ENCODE measurements around the gene NAALADL2. TPM values are rescaled to one million over a fixed set of nuclear protein-coding genes. Genes with fewer than 3 reads are reported as not detected.

Gene NAALADL2
- total and polyA plus RNA-seq, 2 of the 8 experiments (the other 6 are each of a cell fraction or from before 2014, with no cell fraction given) = 0.12 to 0.22 TPM

- H3K36me3 ChIP-seq (ENCODE audit: control insufficient read depth in 2 of 4, insufficient read depth in 4 of 4, low read length in 3 of 4) = no peaks in the 10 kb centered on the region
- no peaks in the 10 kb centered on the region for H3K79me2 ChIP-seq (ENCODE audit: control insufficient read depth in 1 of 2, insufficient read depth in 2 of 2, low read length in 2 of 2)
- no peak overlapping the region for H3K9ac ChIP-seq (replicated peaks in 1 of 4; ENCODE audit: extremely low read depth in 1 of 4, low read depth in 3 of 4, low read length in 3 of 4)
- H2BK120ac ChIP-seq (replicated peaks; ENCODE audit: low read depth, low read length) = no peak overlapping the region
- peaks cover 3 to 15% of the 10 kb centered on the region in 2 experiments; a peak in 3 of 4 replicates for H3K9me3 ChIP-seq (ENCODE audit: insufficient read depth in 2 of 2, low read depth in 1 of 2, low read length in 1 of 2)
- no peak overlapping the region for H2AFZ ChIP-seq (ENCODE audit: low read length)
- H3K56ac ChIP-seq (replicated peaks; ENCODE audit: insufficient read length, low read depth, low read length) = no peak overlapping the region
- H2BK12ac ChIP-seq (ENCODE audit: low read depth, low read length) = no peak overlapping the region
- no peak overlapping the region for H3K4me2 ChIP-seq (ENCODE audit: insufficient read depth in 1 of 2, low read depth in 2 of 2, low read length in 2 of 2)
- no peak overlapping the region for H2BK15ac ChIP-seq (ENCODE audit: low read length)
- H3K27me3 ChIP-seq (replicated peaks in 1 of 4; ENCODE audit: control insufficient read depth in 3 of 4, extremely low read depth in 1 of 4, insufficient read depth in 3 of 4, low read length in 3 of 4) = no peaks in the 10 kb centered on the region
- no peak overlapping the region for H4K91ac ChIP-seq (replicated peaks; ENCODE audit: insufficient read length, low read length)
- no peak overlapping the region for H3K18ac ChIP-seq (ENCODE audit: extremely low read depth, low read length)
- no peak overlapping the region for H2AK5ac ChIP-seq (ENCODE audit: low read depth, low read length)
- DNase-seq (ENCODE audit: low read depth in 1 of 2, low spot score in 2 of 2) (no peak), FAIRE-seq (no peak)
- no peak overlapping the region for H3K4me3 ChIP-seq (ENCODE audit: extremely low read depth in 1 of 4, insufficient read depth in 2 of 4, low read depth in 3 of 4, low read length in 4 of 4)
- H3K23ac ChIP-seq (ENCODE audit: insufficient read length) = no peak overlapping the region
- H4K8ac ChIP-seq (ENCODE audit: extremely low read depth, insufficient read depth, low read length) = no peak overlapping the region
- ChIA-PET CTCF (ENCODE audit: partially characterized antibody) (interaction anchor here (0.8 kb wide), 1 partner anchor 9 kb away, joined by 3 read pairs; no protein-coding TSS in a partner anchor), POLR2A (ENCODE audit: partially characterized antibody) (no interaction called here)
- H3K23me2 ChIP-seq (ENCODE audit: low read depth, low read length) = no peaks in the 10 kb centered on the region
- H3K4ac ChIP-seq (replicated peaks; ENCODE audit: insufficient read length, low read depth, low read length) = no peak overlapping the region
- no peaks in the 10 kb centered on the region for H4K20me1 ChIP-seq (replicated peaks in 1 of 2; ENCODE audit: control insufficient read depth in 1 of 2, insufficient read depth in 2 of 2, low read length in 2 of 2)
- 96% methylated on average over 2 of the region's 2 CpGs; no CpG with 5 or more reads in 1 of the 2 experiments for WGBS, 2 experiments (ENCODE audit: extremely low coverage in 1 of 2, insufficient coverage in 1 of 2, insufficient read length in 1 of 2, insufficient replicate concordance in 2 of 2, low coverage in 1 of 2, low lambda C conversion rate in 2 of 2, missing lambda C conversion rate in 1 of 2)
- no peak overlapping the region for H2BK5ac ChIP-seq (ENCODE audit: low read depth, low read length)
- H3K14ac ChIP-seq (ENCODE audit: insufficient read length) = no peak overlapping the region
- no peak overlapping the region for H2BK20ac ChIP-seq (ENCODE audit: low read length)
- no peak overlapping the region for H3K27ac ChIP-seq (ENCODE audit: low read depth, low read length)
- H4K5ac ChIP-seq (ENCODE audit: insufficient read length, low read depth, low read length) = no peak overlapping the region
- H3K79me1 ChIP-seq (ENCODE audit: low read depth, low read length) = no peaks in the 10 kb centered on the region
- H3K4me1 ChIP-seq (replicated peaks in 1 of 4; ENCODE audit: control insufficient read depth in 3 of 4, insufficient read depth in 4 of 4, low read length in 3 of 4) = no peaks in the 10 kb centered on the region
- TF ChIP-seq CHD2 (IDR thresholded peaks at IDR 0.05; ENCODE audit: low read length) = no peak
- TF ChIP-seq MAX (IDR thresholded peaks at IDR 0.05) = no peak
- no peak for TF ChIP-seq CEBPB (IDR thresholded peaks at IDR 0.05; ENCODE audit: low read depth, low read length)
- TF ChIP-seq ASH2L (IDR thresholded peaks at IDR 0.05; ENCODE audit: low read length) = no peak
- TF ChIP-seq BACH1 (IDR thresholded peaks at IDR 0.05; ENCODE audit: low read length) = no peak
- no peak for TF ChIP-seq NRF1 (IDR thresholded peaks at IDR 0.05; ENCODE audit: low read depth, low read length)
- TF ChIP-seq POLR2A (IDR thresholded peaks at IDR 0.05; ENCODE audit: control extremely low read depth in 1 of 2, low read depth in 2 of 2, low read length in 2 of 2) = no peak
- no peak for TF ChIP-seq RNF2 (IDR thresholded peaks at IDR 0.05; ENCODE audit: borderline replicate concordance, low read depth, low read length, missing control alignments, poor library complexity, severe bottlenecking)
- no peak for TF ChIP-seq CHD1 (IDR thresholded peaks at IDR 0.05; ENCODE audit: low read depth, low read length)
- TF ChIP-seq POU5F1 (IDR thresholded peaks at IDR 0.05; ENCODE audit: low read depth, low read length) = no peak
- no peak for TF ChIP-seq YY1 (IDR thresholded peaks at IDR 0.05; ENCODE audit: low read depth, low read length)
- TF ChIP-seq RBBP5 (IDR thresholded peaks at IDR 0.05; ENCODE audit: borderline replicate concordance, low read depth, low read length) = no peak
- TF ChIP-seq TCF12 (IDR thresholded peaks at IDR 0.05; ENCODE audit: low read depth, low read length) = no peak
Measured at GRCh38 chr3:175129571-175129970, 270.4 kb downstream of the NAALADL2 start.
